Measurements from ENCODE around the gene TUBA3C.

DNA sequence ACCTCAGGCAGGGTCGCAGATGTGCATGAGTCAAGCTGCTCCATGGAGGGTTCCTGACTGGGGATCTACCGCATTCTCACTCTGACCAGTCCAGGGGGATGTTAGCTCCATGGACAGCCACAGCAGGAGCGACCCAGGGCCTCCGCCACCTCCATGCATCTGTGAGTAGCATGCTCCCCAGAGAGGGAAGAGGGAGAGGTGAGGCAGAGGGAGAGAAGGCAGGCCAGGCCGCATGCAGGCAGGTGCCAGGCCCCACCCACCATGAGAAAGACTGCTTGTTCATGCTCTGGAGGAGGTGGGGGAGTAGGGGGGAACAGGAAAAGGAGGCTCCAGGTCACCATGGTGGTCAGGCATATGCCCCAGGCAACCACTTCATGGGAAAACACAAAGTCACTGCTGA is 20.3 kb downstream of the TUBA3C start:
- TF ChIP-seq CTCF (conservative IDR thresholded peaks at IDR 0.05; ENCODE audit: low read depth in 2 of 2) = no peak
- no peak for TF ChIP-seq POLR2AphosphoS5 (IDR thresholded peaks at IDR 0.05; ENCODE audit: low read depth)
- TF ChIP-seq REST (IDR thresholded peaks at IDR 0.05; ENCODE audit: unreplicated experiment) = no peak
- no peak for TF ChIP-seq ZNF331 (CRISPR knock-in tag; IDR thresholded peaks at IDR 0.05; ENCODE audit: low read depth)
- TF ChIP-seq ETS1 (IDR thresholded peaks at IDR 0.05) = no peak
- TF ChIP-seq NANOG (IDR thresholded peaks at IDR 0.05; ENCODE audit: borderline replicate concordance) = no peak
- no peak for TF ChIP-seq CREB1 (CRISPR knock-in tag; IDR thresholded peaks at IDR 0.05; ENCODE audit: low read depth)
- no peak for TF ChIP-seq ZNF114 (CRISPR knock-in tag; IDR thresholded peaks at IDR 0.05)
